K562 (cell line): ENCODE results near the gene PHACTR2. TPM values are rescaled to one million over a fixed set of nuclear protein-coding genes. Genes with fewer than 3 reads are reported as not detected.

Experiments used
- BACH1 ChIP-seq: fragments of 200-800 bp; sonication (Bioruptor generic); IDR thresholded peaks from 2 replicates; pipeline ENCODE4 v1.6.1; 2016; ENCODE audit warnings: missing genetic modification characterization, missing compliant biosample characterization
- CLOCK ChIP-seq: fragments of 250-450 bp; sonication (Bioruptor Pico); IDR thresholded peaks from 2 replicates; pipeline ENCODE4 v1.4.0; 2020; ENCODE audit warnings: mild to moderate bottlenecking, moderate library complexity, borderline replicate concordance
- FOXK2 ChIP-seq, 2 experiments: fragments of 450-650 bp; IDR thresholded peaks in 1 of 2; conservative IDR thresholded peaks in 1 of 2; 2 replicates each; pipeline ENCODE4 v1.6.1; 2016; ENCODE audit warnings: low read depth in 2 of 2, mild to moderate bottlenecking in 1 of 2
- HDAC2 ChIP-seq: fragments of 450-650 bp; IDR thresholded peaks from 2 replicates; pipeline ENCODE4 v1.6.1; 2016; ENCODE audit warnings: mild to moderate bottlenecking
- L3MBTL2 ChIP-seq: fragments of 450-650 bp; IDR thresholded peaks from 2 replicates; pipeline ENCODE4 v1.6.1; 2016; ENCODE audit warnings: mild to moderate bottlenecking, moderate library complexity
- MTA1 ChIP-seq: fragments of 450-650 bp; IDR thresholded peaks from 2 replicates; pipeline ENCODE4 v1.6.1; 2017; ENCODE audit warnings: borderline replicate concordance
- NFXL1 ChIP-seq: fragments of 450-650 bp; formaldehyde crosslinking; IDR thresholded peaks from 2 replicates; pipeline ENCODE4 v1.4.0; 2021; ENCODE audit warnings: mild to moderate bottlenecking
- POLR2AphosphoS2 ChIP-seq: IDR thresholded peaks from 2 replicates; pipeline ENCODE4 v1.6.1; 2012; ENCODE audit warnings: low read length, improper control_type of control experiment
- POU5F1 ChIP-seq: fragments of 150-350 bp; IDR thresholded peaks from 2 replicates; pipeline ENCODE4 v1.6.1; 2014; ENCODE audit warnings: borderline replicate concordance, low read length, low read depth, mild to moderate bottlenecking; ENCODE audit not compliant: partially characterized antibody
- RAD21 ChIP-seq, 2 experiments: fragments of 250-450 bp in 1 of 2; fragments of 450-650 bp in 1 of 2; sonication (Bioruptor Pico) in 1 of 2; formaldehyde crosslinking in 1 of 2; IDR thresholded peaks in 1 of 2; conservative IDR thresholded peaks in 1 of 2; 2 replicates each; pipeline versions ENCODE4 v1.4.0 to v1.8.0; 2020 to 2022; ENCODE audit warnings: mild to moderate bottlenecking in 2 of 2, moderate library complexity in 1 of 2
- SREBF1 ChIP-seq: fragments of 150-350 bp; IDR thresholded peaks from 2 replicates; pipeline ENCODE4 v1.6.1; 2014; ENCODE audit warnings: antibody characterized with exemption, low read depth, low read length, borderline replicate concordance
- TRIM28 ChIP-seq: fragments of 450-650 bp; IDR thresholded peaks from 2 replicates; pipeline ENCODE4 v1.6.1; 2017
- ZNF586 ChIP-seq: fragments of 450-650 bp; formaldehyde crosslinking; conservative IDR thresholded peaks from 2 replicates; pipeline ENCODE4 v1.4.0; 2020; ENCODE audit warnings: mild to moderate bottlenecking, moderate library complexity
- ZNF707 ChIP-seq: fragments of 250-450 bp; sonication (Bioruptor Pico); conservative IDR thresholded peaks from 2 replicates; pipeline ENCODE4 v1.8.0; 2022; ENCODE audit warnings: inconsistent platforms, mild to moderate bottlenecking, moderate library complexity
- polyA plus RNA-seq, 8 experiments: library from polyadenylated mRNA; depleted of rRNA in 4 of 8; stranded (reverse) in 5 of 8; unstranded in 3 of 8; fragments of >200 nt; fragmentation: Nextera tagmentation in 2 of 8; fragmentation: Illumina TruSeq in 1 of 8; extraction: Ambion mirVana in 2 of 8; extraction: Trizol in 1 of 8; gene quantifications; 2 replicates each; pipeline versions ENCODE4 v1.2.1 to v1.2.3, GENCODE V29; 2011 to 2014; ENCODE audit warnings: inconsistent platforms in 1 of 8, missing spikeins in 1 of 8
- total RNA-seq, 7 experiments: library from RNA; depleted of rRNA in 6 of 7; stranded (reverse); fragments of >200 nt in 6 of 7; fragmentation: Illumina TruSeq in 2 of 7; extraction: Trizol in 2 of 7; gene quantifications; 2 replicates each; pipeline versions ENCODE4 v1.2.1 to v1.2.3, GENCODE V29; 2011 to 2021; ENCODE audit warnings: low replicate concordance in 1 of 7
- TF ChIP-seq, protein P1 (sequence below): fragments of 250-450 bp; sonication (Bioruptor Pico); IDR thresholded peaks from 2 replicates; pipeline ENCODE4 v1.4.0; 2020; ENCODE audit warnings: borderline replicate concordance
- TF ChIP-seq, protein P2 (sequence below), 2 experiments: IDR thresholded peaks; 2 replicates each; pipeline ENCODE4 v1.6.1; 2011; ENCODE audit warnings: borderline replicate concordance in 1 of 2, control low read depth in 1 of 2, low read depth in 1 of 2, low read length in 1 of 2, mild to moderate bottlenecking in 1 of 2, mixed read lengths in 1 of 2, moderate library complexity in 1 of 2; ENCODE audit not compliant: insufficient read depth in 1 of 2, insufficient read length in 1 of 2, poor library complexity in 1 of 2, severe bottlenecking in 1 of 2; ENCODE audit errors: extremely low read depth in 1 of 2

PHACTR2 gene
- total and polyA plus RNA-seq, 9 of the 15 experiments (the other 6 are each of a cell fraction or from before 2014, with no cell fraction given) = 5.3 to 52.5 (median 22.9) TPM

GRCh38 chr6:143806282-143807102 lies 128.7 kb downstream of the PHACTR2 start (continued):
- peak; percentile 86; the same call in 1 of the 2 replicates for TF ChIP-seq CLOCK
- peak; percentile 35; the same call in 1 of the 2 replicates for TF ChIP-seq HDAC2
- TF ChIP-seq, protein P1, sequence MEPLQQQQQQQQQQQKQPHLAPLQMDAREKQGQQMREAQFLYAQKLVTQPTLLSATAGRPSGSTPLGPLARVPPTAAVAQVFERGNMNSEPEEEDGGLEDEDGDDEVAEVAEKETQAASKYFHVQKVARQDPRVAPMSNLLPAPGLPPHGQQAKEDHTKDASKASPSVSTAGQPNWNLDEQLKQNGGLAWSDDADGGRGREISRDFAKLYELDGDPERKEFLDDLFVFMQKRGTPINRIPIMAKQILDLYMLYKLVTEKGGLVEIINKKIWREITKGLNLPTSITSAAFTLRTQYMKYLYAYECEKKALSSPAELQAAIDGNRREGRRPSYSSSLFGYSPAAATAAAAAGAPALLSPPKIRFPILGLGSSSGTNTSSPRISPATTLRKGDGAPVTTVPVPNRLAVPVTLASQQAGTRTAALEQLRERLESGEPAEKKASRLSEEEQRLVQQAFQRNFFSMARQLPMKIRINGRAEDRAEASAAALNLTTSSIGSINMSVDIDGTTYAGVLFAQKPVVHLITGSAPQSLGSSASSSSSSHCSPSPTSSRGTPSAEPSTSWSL = no peak
- TF ChIP-seq L3MBTL2 = peak; percentile 56
- TF ChIP-seq, protein P2, sequence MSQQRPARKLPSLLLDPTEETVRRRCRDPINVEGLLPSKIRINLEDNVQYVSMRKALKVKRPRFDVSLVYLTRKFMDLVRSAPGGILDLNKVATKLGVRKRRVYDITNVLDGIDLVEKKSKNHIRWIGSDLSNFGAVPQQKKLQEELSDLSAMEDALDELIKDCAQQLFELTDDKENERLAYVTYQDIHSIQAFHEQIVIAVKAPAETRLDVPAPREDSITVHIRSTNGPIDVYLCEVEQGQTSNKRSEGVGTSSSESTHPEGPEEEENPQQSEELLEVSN (IDR thresholded peaks at IDR 0.05; ENCODE audit: borderline replicate concordance in 1 of 2, extremely low read depth in 1 of 2, insufficient read depth in 1 of 2, insufficient read length in 1 of 2, low read depth in 1 of 2, low read length in 1 of 2, poor library complexity in 1 of 2, severe bottlenecking in 1 of 2) = peak in 1 of 2 experiments; percentile 33
- TF ChIP-seq RAD21 (CRISPR knock-in tag; conservative IDR thresholded peaks at IDR 0.05 in 1 of 2, IDR thresholded peaks at IDR 0.05 in 1 of 2) = peak; percentile 6 to 20; a peak in 2 of 4 replicates
- no peak for TF ChIP-seq POU5F1
- peak; percentile 75; the same call in 1 of the 2 replicates for TF ChIP-seq BACH1
- TF ChIP-seq NFXL1 (CRISPR knock-in tag) = no peak
- TF ChIP-seq SREBF1 = no peak
- no peak for TF ChIP-seq TRIM28
- peak; percentile 78 to 87 for TF ChIP-seq FOXK2 (conservative IDR thresholded peaks at IDR 0.05 in 1 of 2, IDR thresholded peaks at IDR 0.05 in 1 of 2; ENCODE audit: low read depth in 2 of 2)
- TF ChIP-seq MTA1 = no peak
- TF ChIP-seq POLR2AphosphoS2 = no peak
- TF ChIP-seq ZNF586 (CRISPR knock-in tag) = no peak
- 0 out of 2 replicates have a peak, but pooled peaks have one; percentile 15 for TF ChIP-seq ZNF707 (CRISPR knock-in tag)
